HCT116 (cell line): ENCODE data around the gene ADRM1.

ENCODE experiments used
- CEBPB ChIP-seq: IDR thresholded peaks from 2 replicates; pipeline ENCODE4 v1.6.1; 2012; ENCODE audit warnings: low read depth
- CTCF ChIP-seq, 3 experiments: fragments of 200-600 bp in 1 of 3; sonication (generic) in 1 of 3; IDR thresholded peaks in 2 of 3; conservative IDR thresholded peaks in 1 of 3; 2 replicates each; pipeline ENCODE4 v1.5.1; 2012 to 2017; ENCODE audit warnings: low read depth in 2 of 3, low read length in 2 of 3, antibody characterized with exemption in 1 of 3, borderline replicate concordance in 1 of 3, control low read depth in 1 of 3, mild to moderate bottlenecking in 1 of 3, mixed read lengths in 1 of 3, mixed run types in 1 of 3, moderate library complexity in 1 of 3; ENCODE audit not compliant: insufficient read depth in 1 of 3
- EGR1 ChIP-seq: IDR thresholded peaks from 2 replicates; pipeline ENCODE4 v1.6.1; 2012; ENCODE audit warnings: low read depth
- EZH2 ChIP-seq: fragments of 200-600 bp; sonication (generic); IDR thresholded peaks from 2 replicates; pipeline ENCODE4 v1.6.1; 2017; ENCODE audit warnings: antibody characterized with exemption, mixed run types
- MAX ChIP-seq: IDR thresholded peaks from 2 replicates; pipeline ENCODE4 v1.6.1; 2012
- POLR2A ChIP-seq: IDR thresholded peaks from 2 replicates; pipeline ENCODE4 v1.7.0; 2011; ENCODE audit warnings: borderline replicate concordance; ENCODE audit not compliant: insufficient read depth, insufficient read length; ENCODE audit errors: extremely low read depth
- POLR2AphosphoS5 ChIP-seq: IDR thresholded peaks from 2 replicates; pipeline ENCODE4 v1.6.1; 2011; ENCODE audit warnings: mild to moderate bottlenecking, low read depth, low read length, moderate library complexity
- YY1 ChIP-seq: IDR thresholded peaks from 2 replicates; pipeline ENCODE4 v1.6.1; 2011; ENCODE audit warnings: low read length, low read depth, moderate library complexity, mild to moderate bottlenecking; ENCODE audit not compliant: insufficient replicate concordance; ENCODE audit errors: extremely low read depth
- ZNF274 ChIP-seq: fragments of 200-500 bp; sonication (Bioruptor generic); IDR thresholded peaks from 2 replicates; pipeline ENCODE4 v1.6.1; 2014; ENCODE audit warnings: mild to moderate bottlenecking, low read depth, low read length, inconsistent platforms

- no peak for TF ChIP-seq CTCF (IDR thresholded peaks at IDR 0.05 in 2 of 3, conservative IDR thresholded peaks at IDR 0.05 in 1 of 3; ENCODE audit: borderline replicate concordance in 1 of 3, insufficient read depth in 1 of 3, low read depth in 2 of 3, low read length in 2 of 3)
- no peak for TF ChIP-seq MAX
- TF ChIP-seq POLR2AphosphoS5: no peak
- no peak for TF ChIP-seq YY1
- no peak for TF ChIP-seq EZH2
- TF ChIP-seq EGR1: no peak
- no peak for TF ChIP-seq POLR2A
- no peak for TF ChIP-seq CEBPB
- no peak for TF ChIP-seq ZNF274
These were observed 54.9 kb downstream of the ADRM1 start for GRCh38 chr20:62357681-62358080.
